Endothelial cell of umbilical vein (primary cell): ENCODE measurements around the gene UQCRC1. TPM values are rescaled to one million over a fixed set of nuclear protein-coding genes. Genes with fewer than 3 reads are reported as not detected.

Experiments used
- BruUV-seq: library from RNA; stranded (reverse); fragments of 400-500 nt; replicated peaks from 2 replicates; lab custom pipeline; 2021; lab: Mats Ljungman, UMichigan
- CTCF ChIA-PET: fragments of 300-600, 350-600 bp; sonication (Branson Sonifier 250); formaldehyde crosslinking; loops from one replicate; lab custom pipeline; 2021; ENCODE audit warnings: antibody characterized with exemption, inconsistent platforms; lab: Charles Lee
- POLR2A ChIA-PET: fragments of 300-600, 350-600 bp; sonication (Branson Sonifier 250); formaldehyde crosslinking; loops from one replicate; lab custom pipeline; 2021; ENCODE audit warnings: antibody characterized with exemption, inconsistent platforms; lab: Charles Lee
- DNase-seq: peaks from one replicate; pipeline ENCODE4 v3.0.0-alpha.2; 2011; ENCODE audit warnings: low read depth, low spot score
- FAIRE-seq: peaks from 2 replicates; lab custom pipeline; 2011; peaks lifted over from hg19 to GRCh38; lab: Jason Lieb, UNC
- H2AFZ ChIP-seq: 2 replicates; pipeline ENCODE4 v1.6.0; 2012; ENCODE audit warnings: low read depth, low read length, control low read depth, inconsistent platforms
- H3K27ac ChIP-seq: 2 replicates; pipeline ENCODE4 v1.5.1; 2011; ENCODE audit warnings: low read depth, mild to moderate bottlenecking, control low read depth, low read length, moderate library complexity; ENCODE audit not compliant: insufficient read depth
- H3K27me3 ChIP-seq, 2 experiments: 2 replicates each; pipeline versions ENCODE4 v1.6.0 to v1.6.1; 2011; ENCODE audit warnings: low read length in 2 of 2, mixed read lengths in 1 of 2; ENCODE audit not compliant: control insufficient read depth in 2 of 2, insufficient read depth in 2 of 2
- H3K36me3 ChIP-seq, 2 experiments: 2 replicates in 1 of 2; 3 replicates in 1 of 2; pipeline ENCODE4 v1.5.1; 2011; ENCODE audit warnings: low read length in 2 of 2, mild to moderate bottlenecking in 1 of 2, moderate library complexity in 1 of 2; ENCODE audit not compliant: control insufficient read depth in 2 of 2, insufficient read depth in 2 of 2; ENCODE audit errors: extremely low read depth in 1 of 2
- H3K4me1 ChIP-seq: 3 replicates; pipeline ENCODE4 v1.5.1; 2011; ENCODE audit warnings: mild to moderate bottlenecking, low read length; ENCODE audit not compliant: control insufficient read depth, insufficient read depth; ENCODE audit errors: extremely low read depth
- H3K4me2 ChIP-seq: 2 replicates; pipeline ENCODE4 v1.6.1; 2011; ENCODE audit warnings: low read length, control low read depth, mixed read lengths; ENCODE audit not compliant: insufficient read depth
- H3K4me3 ChIP-seq, 3 experiments: fragments of 200-600 bp in 1 of 3; sonication (generic), shearing (Covaris generic) in 1 of 3; replicated peaks in 1 of 3; 2 replicates each; pipeline ENCODE4 v1.5.1; 2011 to 2016; ENCODE audit warnings: control low read depth in 3 of 3, low read length in 3 of 3, mild to moderate bottlenecking in 2 of 3, inconsistent platforms in 1 of 3, low read depth in 1 of 3, moderate library complexity in 1 of 3; ENCODE audit not compliant: insufficient read depth in 1 of 3
- H3K79me2 ChIP-seq: 2 replicates; pipeline ENCODE4 v1.6.0; 2012; ENCODE audit warnings: low read length, inconsistent platforms; ENCODE audit not compliant: control insufficient read depth, insufficient read depth
- H3K9ac ChIP-seq: replicated peaks from 2 replicates; pipeline ENCODE3; 2011; ENCODE audit warnings: low read length, control low read depth; ENCODE audit not compliant: insufficient read depth; ENCODE audit errors: extremely low read depth
- H3K9me1 ChIP-seq: replicated peaks from 3 replicates; pipeline ENCODE4 v1.6.0; 2011; ENCODE audit warnings: mild to moderate bottlenecking, low read length; ENCODE audit not compliant: control insufficient read depth, insufficient read depth; ENCODE audit errors: extremely low read depth
- H3K9me3 ChIP-seq: replicated peaks from 2 replicates; pipeline ENCODE4 v1.5.1; 2012; ENCODE audit warnings: low read length, inconsistent platforms; ENCODE audit not compliant: control insufficient read depth, insufficient read depth
- H4K20me1 ChIP-seq: replicated peaks from 2 replicates; pipeline ENCODE3; 2011; ENCODE audit warnings: mild to moderate bottlenecking, low read length; ENCODE audit not compliant: control insufficient read depth, insufficient read depth; ENCODE audit errors: extremely low read depth
- EZH2 ChIP-seq: IDR thresholded peaks from 2 replicates; pipeline ENCODE4 v1.6.1; 2012; ENCODE audit warnings: borderline replicate concordance, low read depth, mild to moderate bottlenecking, moderate library complexity, low read length, inconsistent platforms; ENCODE audit not compliant: severe bottlenecking
- FOS ChIP-seq: IDR thresholded peaks from 2 replicates; pipeline ENCODE4 v1.6.1; 2011; ENCODE audit warnings: mild to moderate bottlenecking, low read length, moderate library complexity, borderline replicate concordance; ENCODE audit not compliant: insufficient read depth
- GATA2 ChIP-seq: IDR thresholded peaks from 2 replicates; pipeline ENCODE4 v1.7.0; 2011; ENCODE audit warnings: low read depth, mild to moderate bottlenecking, moderate library complexity, mixed read lengths, low read length; ENCODE audit not compliant: insufficient read length, insufficient read depth
- JUN ChIP-seq: IDR thresholded peaks from 2 replicates; pipeline ENCODE4 v1.6.1; 2011; ENCODE audit warnings: borderline replicate concordance, low read depth; ENCODE audit not compliant: insufficient read length, insufficient read depth
- MYC ChIP-seq: IDR thresholded peaks from one replicate; pipeline ENCODE4 v1.6.1; 2011; ENCODE audit warnings: mild to moderate bottlenecking, low read depth, low read length
- POLR2A ChIP-seq: IDR thresholded peaks from 2 replicates; pipeline ENCODE4 v1.6.1; 2012; ENCODE audit warnings: low read depth, mild to moderate bottlenecking, control low read depth, low read length
- POLR2AphosphoS5 ChIP-seq: IDR thresholded peaks from 2 replicates; pipeline ENCODE4 v1.6.1; 2012; ENCODE audit warnings: low read depth, mild to moderate bottlenecking, control low read depth, low read length, moderate library complexity; ENCODE audit not compliant: insufficient read depth
- dilution Hi-C: fragments of 300-500 bp; cut with MboI; formaldehyde crosslinking; loops from one replicate; pipeline ENCODE4 v1.15.0; 2019; ENCODE audit warnings: low sequenced_read_pairs; ENCODE audit not compliant: extremely low pct_ligation_motif_present
- intact Hi-C: fragments of 100-400 bp; cut with micrococcal nuclease; formaldehyde crosslinking; loops from one replicate; pipeline ENCODE4 v1.10.0; 2022
- polyA plus RNA-seq, 4 experiments: library from polyadenylated mRNA; depleted of rRNA in 3 of 4; stranded (reverse) in 3 of 4; unstranded in 1 of 4; fragments of >200 nt; gene quantifications; 2 replicates each; pipeline versions ENCODE4 v1.2.1 to v1.2.3, GENCODE V29; 2011 to 2012; ENCODE audit warnings: missing spikeins in 1 of 4
- total RNA-seq: library from RNA; stranded (reverse); gene quantifications from 2 replicates; pipeline ENCODE4 v1.2.3, GENCODE V29; 2021
- TF ChIP-seq, protein P1 (sequence below): IDR thresholded peaks from 2 replicates; pipeline ENCODE4 v1.6.1; 2011; ENCODE audit not compliant: insufficient read depth, insufficient read length
- TF ChIP-seq, protein P2 (sequence below), 2 donors: IDR thresholded peaks; 1 replicate in 1 of 2; 2 replicates in 1 of 2; pipeline ENCODE4 v1.5.1; 2011; ENCODE audit warnings: low read length in 2 of 2, mild to moderate bottlenecking in 2 of 2, moderate library complexity in 2 of 2, control low read depth in 1 of 2, inconsistent platforms in 1 of 2, low read depth in 1 of 2; ENCODE audit not compliant: insufficient read depth in 1 of 2; ENCODE audit errors: extremely low read depth in 1 of 2

Gene UQCRC1
- total and polyA plus RNA-seq, 2 donors (not counting 3 experiments of a cell fraction or from before 2014, with no cell fraction given) = 184 to 427 TPM

DNA sequence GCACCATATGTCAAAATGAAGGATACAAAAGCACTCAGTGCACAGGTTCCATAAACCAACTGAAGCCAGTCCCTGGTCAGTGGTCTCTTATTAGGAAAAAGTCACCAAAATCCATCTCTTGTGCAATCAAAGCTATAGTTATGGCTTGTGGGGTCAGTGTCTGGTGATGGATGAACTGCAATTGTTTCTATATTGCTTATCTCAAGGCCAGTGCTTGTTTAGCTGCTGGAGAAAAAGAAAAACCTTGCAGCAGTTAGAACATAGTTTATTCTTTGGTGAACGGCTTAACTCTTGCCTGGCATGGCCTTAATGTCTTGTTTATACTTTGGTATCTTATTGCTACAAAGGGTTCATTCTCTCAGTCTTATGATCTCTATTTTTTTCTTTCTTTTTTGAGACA, 2.9 kb upstream of the UQCRC1 start:
- Histone ChIP-seq H3K4me1 (peaks cover 14% of the 10 kb centered on the region), H3K36me3 (no peaks in the 10 kb centered on the region), H3K27ac (no peak overlapping the region), H3K9me3 (peaks cover 3% of the 10 kb centered on the region), H3K9me1 (no peaks in the 10 kb centered on the region), H4K20me1 (no peaks in the 10 kb centered on the region), H3K79me2 (peaks cover 13% of the 10 kb centered on the region), H3K4me3 (no peak overlapping the region), H3K4me2 (no peak overlapping the region), H3K27me3 (no peaks in the 10 kb centered on the region), H3K9ac (no peak overlapping the region), H2AFZ (no peak overlapping the region)
- CTCF ChIA-PET = interaction anchor here (1.1 to 1.5 kb wide), 2 partner anchors 24 to 49 kb away, joined by 3 read pairs; partner anchors contain the start of gene UCN2
- dilution Hi-C loops (no loop called here), intact Hi-C loops (no loop called here)
- BruUV-seq = no TSS peak
- TF ChIP-seq, protein P1, sequence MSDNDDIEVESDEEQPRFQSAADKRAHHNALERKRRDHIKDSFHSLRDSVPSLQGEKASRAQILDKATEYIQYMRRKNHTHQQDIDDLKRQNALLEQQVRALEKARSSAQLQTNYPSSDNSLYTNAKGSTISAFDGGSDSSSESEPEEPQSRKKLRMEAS = no peak
- TF ChIP-seq JUN (no peak), POLR2AphosphoS5 (no peak), GATA2 (no peak), POLR2A (no peak), EZH2 (no peak), MYC (no peak), FOS (no peak)
- TF ChIP-seq, protein P2, sequence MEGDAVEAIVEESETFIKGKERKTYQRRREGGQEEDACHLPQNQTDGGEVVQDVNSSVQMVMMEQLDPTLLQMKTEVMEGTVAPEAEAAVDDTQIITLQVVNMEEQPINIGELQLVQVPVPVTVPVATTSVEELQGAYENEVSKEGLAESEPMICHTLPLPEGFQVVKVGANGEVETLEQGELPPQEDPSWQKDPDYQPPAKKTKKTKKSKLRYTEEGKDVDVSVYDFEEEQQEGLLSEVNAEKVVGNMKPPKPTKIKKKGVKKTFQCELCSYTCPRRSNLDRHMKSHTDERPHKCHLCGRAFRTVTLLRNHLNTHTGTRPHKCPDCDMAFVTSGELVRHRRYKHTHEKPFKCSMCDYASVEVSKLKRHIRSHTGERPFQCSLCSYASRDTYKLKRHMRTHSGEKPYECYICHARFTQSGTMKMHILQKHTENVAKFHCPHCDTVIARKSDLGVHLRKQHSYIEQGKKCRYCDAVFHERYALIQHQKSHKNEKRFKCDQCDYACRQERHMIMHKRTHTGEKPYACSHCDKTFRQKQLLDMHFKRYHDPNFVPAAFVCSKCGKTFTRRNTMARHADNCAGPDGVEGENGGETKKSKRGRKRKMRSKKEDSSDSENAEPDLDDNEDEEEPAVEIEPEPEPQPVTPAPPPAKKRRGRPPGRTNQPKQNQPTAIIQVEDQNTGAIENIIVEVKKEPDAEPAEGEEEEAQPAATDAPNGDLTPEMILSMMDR (IDR thresholded peaks at IDR 0.05; ENCODE audit: extremely low read depth in 1 of 2, insufficient read depth in 1 of 2, low read depth in 1 of 2, low read length in 2 of 2) = no peak
- POLR2A ChIA-PET = no interaction called here
- DNase-seq (no peak), FAIRE-seq (no peak)
